ENCODE data around the gene PCDHB10.
"Not testable (repeated sequence)": the region's sequence is repeated elsewhere in the genome, so short reads cannot be mapped to it uniquely, and the experiment has no call there.

PCDHB10 gene

GRCh38 chr5:141192110-141192725 is at the start of gene PCDHB10:
Gene PCDHB10 (plus strand): TSS chr5:141192353. CDS start chr5:141192553, 200 bp downstream.
- no peak for DNase-seq (ENCODE audit: low read depth)

GRCh38 chr5:141149812-141150211 is 42.3 kb upstream of the PCDHB10 start, which contains the start of gene PCDHB6:
Gene PCDHB6 (plus strand): TSS chr5:141150057. CDS start chr5:141150258, 201 bp downstream.
- DNase-seq (ENCODE audit: low read depth), result no peak

GRCh38 chr5:141150224-141150992 is 41.7 kb upstream of the PCDHB10 start:
- no peak for DNase-seq (ENCODE audit: low read depth)

- DNase-seq (ENCODE audit: low read depth), result no peak
Observed at GRCh38 chr5:141150993-141151325, 41.2 kb upstream of the PCDHB10 start.

- not testable (repeated sequence) for DNase-seq (ENCODE audit: low read depth)
Observed at GRCh38 chr5:141151632-141152031, 40.5 kb upstream of the PCDHB10 start.

- DNase-seq (ENCODE audit: low read depth), result not testable (repeated sequence)
Observed at GRCh38 chr5:141152096-141152495, 40.1 kb upstream of the PCDHB10 start.

- no peak for DNase-seq (ENCODE audit: low read depth)
Observed at GRCh38 chr5:141155540-141156374, 36.4 kb upstream of the PCDHB10 start.

GRCh38 chr5:141157356-141157755 is 34.8 kb upstream of the PCDHB10 start:
- DNase-seq (ENCODE audit: low read depth), result not testable (repeated sequence)

GRCh38 chr5:141157901-141158300 is 34.3 kb upstream of the PCDHB10 start:
- not testable (repeated sequence) for DNase-seq (ENCODE audit: low read depth)

GRCh38 chr5:141172381-141173204 is 19.6 kb upstream of the PCDHB10 start, which contains the start of gene PCDHB7:
Gene PCDHB7 (plus strand): TSS chr5:141172644. CDS start chr5:141172836, 192 bp downstream.
- no peak for DNase-seq (ENCODE audit: low read depth)

- DNase-seq (ENCODE audit: low read depth), result not testable (repeated sequence)
Observed at GRCh38 chr5:141174291-141175104, 17.7 kb upstream of the PCDHB10 start.

GRCh38 chr5:141175933-141176332 is 16.2 kb upstream of the PCDHB10 start:
- DNase-seq (ENCODE audit: low read depth), result no peak

GRCh38 chr5:141177577-141178191 is 14.5 kb upstream of the PCDHB10 start, which contains the start of gene PCDHB8:
Gene PCDHB8 (plus strand): TSS chr5:141177790. CDS start chr5:141178035, 245 bp downstream.
- DNase-seq (ENCODE audit: low read depth), result not testable (repeated sequence)

GRCh38 chr5:141179371-141179770 is 12.8 kb upstream of the PCDHB10 start:
- not testable (repeated sequence) for DNase-seq (ENCODE audit: low read depth)

GRCh38 chr5:141179876-141180275 is 12.3 kb upstream of the PCDHB10 start:
- DNase-seq (ENCODE audit: low read depth), result not testable (repeated sequence)

GRCh38 chr5:141180313-141180712 is 11.8 kb upstream of the PCDHB10 start:
- DNase-seq (ENCODE audit: low read depth), result no peak

- DNase-seq (ENCODE audit: low read depth), result no peak
Observed at GRCh38 chr5:141182248-141182647, 9.9 kb upstream of the PCDHB10 start, which contains the start of gene PCDHB16. Gene PCDHB16 (plus strand): TSS chr5:141182387. CDS start chr5:141182560, 173 bp downstream.

- not testable (repeated sequence) for DNase-seq (ENCODE audit: low read depth)
Observed at GRCh38 chr5:141184117-141184855, 7.9 kb upstream of the PCDHB10 start.

- peak; percentile 8 for DNase-seq (ENCODE audit: low read depth)
Observed at GRCh38 chr5:141186897-141187512, 5.1 kb upstream of the PCDHB10 start, which contains the start of gene PCDHB9. Gene PCDHB9 (plus strand): TSS chr5:141187161. CDS start chr5:141187319, 158 bp downstream.

Measured in stimulated activated CD8-positive, alpha-beta memory T cell treated with anti-CD3 and anti-CD28 coated beads, Interleukin-4, amount 100 ng/mL, for 24 hours (primary cell).